ENCODE measurements around the gene MAPK8IP3. TPM values are rescaled to one million over a fixed set of nuclear protein-coding genes. Genes with fewer than 3 reads are reported as not detected.

Gene MAPK8IP3
- total RNA-seq, 1 donor from 2014 or later, result 28.7 TPM

DNA sequence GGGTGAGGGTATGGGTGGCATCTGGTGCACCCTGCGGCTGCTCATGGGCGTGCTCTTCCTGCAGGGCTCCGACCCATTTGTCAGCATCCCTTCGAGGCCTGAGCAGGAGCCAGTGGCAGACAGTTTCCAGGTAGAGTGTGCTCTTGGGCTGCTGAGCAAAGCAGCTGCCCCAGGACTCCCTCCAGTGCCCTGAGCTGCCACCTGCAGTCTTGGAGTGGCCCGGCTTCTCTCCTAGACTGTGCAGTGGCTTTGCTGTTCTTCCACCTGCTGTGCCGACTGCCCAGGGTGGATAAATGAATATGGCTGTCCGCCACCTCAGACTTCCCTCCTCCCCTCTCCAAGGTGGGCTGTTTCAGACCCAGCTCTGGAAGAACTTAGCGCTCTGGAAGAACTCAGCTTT is 38.7 kb upstream of the MAPK8IP3 start:
- Histone ChIP-seq H3K9ac (ENCODE audit: low read depth in 1 of 3, low read length in 3 of 3) (no peak overlapping the region), H3K36me3 (ENCODE audit: control insufficient read depth in 3 of 3, insufficient read depth in 3 of 3, low read length in 3 of 3) (peaks cover 84 to 91% (median 90%) of the 10 kb centered on the region in 3 donors), H3K27me3 (ENCODE audit: control insufficient read depth in 3 of 3, insufficient read depth in 3 of 3, low read length in 3 of 3) (no peaks in the 10 kb centered on the region), H3K4me1 (ENCODE audit: control insufficient read depth in 3 of 3, insufficient read depth in 3 of 3, low read length in 3 of 3) (no peaks in the 10 kb centered on the region), H3K4me3 (ENCODE audit: low read length in 3 of 3) (no peak overlapping the region), H3K9me3 (ENCODE audit: control insufficient read depth in 3 of 3, low read length in 3 of 3) (no peaks in the 10 kb centered on the region), H3K27ac (ENCODE audit: low read depth, low read length) (no peak overlapping the region)

- no peak overlapping the region for H3K27ac ChIP-seq (ENCODE audit: low read depth, low read length)
- H3K4me1 ChIP-seq (ENCODE audit: control insufficient read depth in 3 of 3, insufficient read depth in 3 of 3, low read length in 3 of 3), result no peaks in the 10 kb centered on the region
- no peaks in the 10 kb centered on the region for H3K27me3 ChIP-seq (ENCODE audit: control insufficient read depth in 3 of 3, insufficient read depth in 3 of 3, low read length in 3 of 3)
- H3K9ac ChIP-seq (ENCODE audit: low read depth in 1 of 3, low read length in 3 of 3), result no peak overlapping the region
- H3K4me3 ChIP-seq (ENCODE audit: low read length in 3 of 3), result no peak overlapping the region
- H3K9me3 ChIP-seq (ENCODE audit: control insufficient read depth in 3 of 3, low read length in 3 of 3), result no peaks in the 10 kb centered on the region
- H3K36me3 ChIP-seq (ENCODE audit: control insufficient read depth in 3 of 3, insufficient read depth in 3 of 3, low read length in 3 of 3), result peaks cover 83 to 91% (median 90%) of the 10 kb centered on the region in 3 donors
These were observed 38.1 kb upstream of the MAPK8IP3 start for GRCh38 chr16:1667916-1668315.

- no peak overlapping the region for H3K4me3 ChIP-seq (ENCODE audit: low read length in 3 of 3)
- no peaks in the 10 kb centered on the region for H3K9me3 ChIP-seq (ENCODE audit: control insufficient read depth in 3 of 3, low read length in 3 of 3)
- H3K27me3 ChIP-seq (ENCODE audit: control insufficient read depth in 3 of 3, insufficient read depth in 3 of 3, low read length in 3 of 3), result no peaks in the 10 kb centered on the region
- peaks cover 86 to 89% (median 86%) of the 10 kb centered on the region in 3 donors for H3K36me3 ChIP-seq (ENCODE audit: control insufficient read depth in 3 of 3, insufficient read depth in 3 of 3, low read length in 3 of 3)
- H3K4me1 ChIP-seq (ENCODE audit: control insufficient read depth in 3 of 3, insufficient read depth in 3 of 3, low read length in 3 of 3), result no peaks in the 10 kb centered on the region
- H3K9ac ChIP-seq (ENCODE audit: low read depth in 1 of 3, low read length in 3 of 3), result no peak overlapping the region
- no peak overlapping the region for H3K27ac ChIP-seq (ENCODE audit: low read depth, low read length)
These were observed 37.2 kb upstream of the MAPK8IP3 start for GRCh38 chr16:1668612-1669319.

DNA sequence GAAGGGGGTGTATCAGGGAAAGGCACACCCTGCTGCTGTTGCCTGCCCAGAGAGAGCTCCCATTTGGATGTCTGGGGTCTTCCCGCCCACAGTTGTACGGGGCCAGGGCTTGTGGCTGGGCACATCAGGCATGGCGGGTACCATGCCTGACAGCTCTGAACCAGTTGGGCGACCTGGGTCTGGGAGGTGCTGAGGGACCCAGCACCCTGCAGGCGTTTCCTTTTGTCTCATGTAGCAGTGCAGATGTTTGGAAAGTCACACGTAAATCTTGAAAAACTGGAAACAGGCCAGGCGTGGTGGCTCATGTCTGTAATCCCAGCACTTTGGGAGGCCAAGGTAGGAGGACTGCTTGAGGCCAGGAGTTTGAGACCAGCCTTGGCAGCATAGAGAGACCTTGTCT is 36.3 kb upstream of the MAPK8IP3 start:
- Histone ChIP-seq H3K36me3 (ENCODE audit: control insufficient read depth in 3 of 3, insufficient read depth in 3 of 3, low read length in 3 of 3) (peaks cover 90% of the 10 kb centered on the region in 3 donors), H3K4me1 (ENCODE audit: control insufficient read depth in 3 of 3, insufficient read depth in 3 of 3, low read length in 3 of 3) (no peaks in the 10 kb centered on the region), H3K27ac (ENCODE audit: low read depth, low read length) (no peak overlapping the region), H3K9ac (ENCODE audit: low read depth in 1 of 3, low read length in 3 of 3) (no peak overlapping the region), H3K9me3 (ENCODE audit: control insufficient read depth in 3 of 3, low read length in 3 of 3) (no peaks in the 10 kb centered on the region), H3K27me3 (ENCODE audit: control insufficient read depth in 3 of 3, insufficient read depth in 3 of 3, low read length in 3 of 3) (no peaks in the 10 kb centered on the region), H3K4me3 (ENCODE audit: low read length in 3 of 3) (no peak overlapping the region)

GRCh38 chr16:1670371-1670770 is 35.6 kb upstream of the MAPK8IP3 start:
- no peak overlapping the region for H3K4me3 ChIP-seq (ENCODE audit: low read length in 3 of 3)
- H3K27ac ChIP-seq (ENCODE audit: low read depth, low read length), result no peak overlapping the region
- no peak overlapping the region for H3K9ac ChIP-seq (ENCODE audit: low read depth in 1 of 3, low read length in 3 of 3)
- H3K27me3 ChIP-seq (ENCODE audit: control insufficient read depth in 3 of 3, insufficient read depth in 3 of 3, low read length in 3 of 3), result no peaks in the 10 kb centered on the region
- H3K4me1 ChIP-seq (ENCODE audit: control insufficient read depth in 3 of 3, insufficient read depth in 3 of 3, low read length in 3 of 3), result no peaks in the 10 kb centered on the region
- H3K36me3 ChIP-seq (ENCODE audit: control insufficient read depth in 3 of 3, insufficient read depth in 3 of 3, low read length in 3 of 3), result peaks cover 90% of the 10 kb centered on the region in 3 donors
- H3K9me3 ChIP-seq (ENCODE audit: control insufficient read depth in 3 of 3, low read length in 3 of 3), result no peaks in the 10 kb centered on the region

GRCh38 chr16:1670866-1671265 is 35.1 kb upstream of the MAPK8IP3 start:
- H3K9me3 ChIP-seq (ENCODE audit: control insufficient read depth in 3 of 3, low read length in 3 of 3), result no peaks in the 10 kb centered on the region
- H3K4me3 ChIP-seq (ENCODE audit: low read length in 3 of 3), result no peak overlapping the region
- no peaks in the 10 kb centered on the region for H3K4me1 ChIP-seq (ENCODE audit: control insufficient read depth in 3 of 3, insufficient read depth in 3 of 3, low read length in 3 of 3)
- no peak overlapping the region for H3K9ac ChIP-seq (ENCODE audit: low read depth in 1 of 3, low read length in 3 of 3)
- no peaks in the 10 kb centered on the region for H3K27me3 ChIP-seq (ENCODE audit: control insufficient read depth in 3 of 3, insufficient read depth in 3 of 3, low read length in 3 of 3)
- H3K36me3 ChIP-seq (ENCODE audit: control insufficient read depth in 3 of 3, insufficient read depth in 3 of 3, low read length in 3 of 3), result peaks cover 87 to 90% (median 89%) of the 10 kb centered on the region in 3 donors
- H3K27ac ChIP-seq (ENCODE audit: low read depth, low read length), result no peak overlapping the region

DNA sequence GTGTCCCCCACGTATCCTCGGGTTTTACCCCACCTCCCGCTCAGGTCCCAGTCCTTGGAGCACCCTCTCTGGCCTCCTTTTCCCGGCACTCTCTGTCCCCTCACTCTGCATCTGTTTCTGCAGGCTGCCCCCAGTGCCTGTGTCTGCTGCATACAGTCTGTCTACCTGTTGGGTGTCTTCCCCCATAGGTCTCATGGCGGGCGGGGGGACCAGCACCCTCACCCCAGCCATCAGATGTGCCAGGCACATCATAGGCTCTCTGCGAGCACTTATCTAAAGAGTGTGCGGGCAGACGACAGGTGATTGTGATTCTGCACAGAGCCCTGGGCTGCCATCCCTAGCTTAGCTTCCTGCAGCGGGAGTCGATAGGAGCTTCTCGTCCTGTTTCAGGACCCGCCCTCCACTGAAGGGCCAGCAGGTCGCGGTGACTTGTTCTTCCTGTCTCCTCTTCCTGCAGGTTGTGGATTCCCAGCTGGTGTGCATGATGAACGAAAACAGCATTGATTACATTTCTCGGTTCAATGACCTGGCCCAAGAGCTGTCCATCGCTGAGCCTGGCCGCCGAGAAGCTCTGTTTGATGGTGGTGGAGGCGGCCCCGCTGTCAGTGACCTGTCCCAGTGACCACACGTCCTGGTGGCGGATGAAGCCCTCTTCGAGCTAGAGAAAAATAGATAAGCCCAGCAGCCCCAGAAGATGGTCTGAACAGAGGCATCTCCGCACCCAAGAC is 32.4 kb upstream of the MAPK8IP3 start:
- Histone ChIP-seq H3K4me3 (ENCODE audit: low read length in 3 of 3) (no peak overlapping the region), H3K27ac (ENCODE audit: low read depth, low read length) (no peak overlapping the region), H3K4me1 (ENCODE audit: control insufficient read depth in 3 of 3, insufficient read depth in 3 of 3, low read length in 3 of 3) (peaks cover under 1 to 3% (median 2%) of the 10 kb centered on the region in 3 donors), H3K27me3 (ENCODE audit: control insufficient read depth in 3 of 3, insufficient read depth in 3 of 3, low read length in 3 of 3) (no peaks in the 10 kb centered on the region), H3K36me3 (ENCODE audit: control insufficient read depth in 3 of 3, insufficient read depth in 3 of 3, low read length in 3 of 3) (peaks cover 59 to 65% (median 65%) of the 10 kb centered on the region in 3 donors), H3K9ac (ENCODE audit: low read depth in 1 of 3, low read length in 3 of 3) (no peak overlapping the region), H3K9me3 (ENCODE audit: control insufficient read depth in 3 of 3, low read length in 3 of 3) (no peaks in the 10 kb centered on the region)

DNA sequence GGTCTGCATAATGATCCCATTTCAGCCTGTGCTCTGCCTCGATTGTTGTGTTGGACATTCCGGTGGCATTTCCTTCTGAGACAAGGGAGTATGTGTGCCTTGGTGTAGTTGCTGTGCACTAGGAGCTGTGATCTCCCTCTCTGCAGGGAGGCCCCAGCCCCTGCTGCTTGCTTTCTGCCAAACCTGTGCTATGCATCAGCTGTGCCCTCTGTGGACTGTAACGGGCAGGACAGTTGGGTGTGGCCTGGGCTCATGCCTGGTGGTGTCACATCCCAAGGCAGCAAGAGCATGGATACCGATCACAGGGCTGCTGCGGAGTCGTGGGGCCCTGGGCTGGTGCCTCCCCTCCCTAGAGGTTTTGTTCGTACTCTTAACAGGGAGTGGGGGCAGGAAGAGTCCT is 31.7 kb upstream of the MAPK8IP3 start:
- Histone ChIP-seq H3K9me3 (ENCODE audit: control insufficient read depth in 3 of 3, low read length in 3 of 3) (no peaks in the 10 kb centered on the region), H3K4me3 (ENCODE audit: low read length in 3 of 3) (no peak overlapping the region), H3K36me3 (ENCODE audit: control insufficient read depth in 3 of 3, insufficient read depth in 3 of 3, low read length in 3 of 3) (peaks cover 52 to 59% (median 58%) of the 10 kb centered on the region in 3 donors), H3K4me1 (ENCODE audit: control insufficient read depth in 3 of 3, insufficient read depth in 3 of 3, low read length in 3 of 3) (peaks cover 6 to 9% (median 7%) of the 10 kb centered on the region in 3 donors), H3K27me3 (ENCODE audit: control insufficient read depth in 3 of 3, insufficient read depth in 3 of 3, low read length in 3 of 3) (no peaks in the 10 kb centered on the region), H3K27ac (ENCODE audit: low read depth, low read length) (no peak overlapping the region), H3K9ac (ENCODE audit: low read depth in 1 of 3, low read length in 3 of 3) (no peak overlapping the region)

DNA sequence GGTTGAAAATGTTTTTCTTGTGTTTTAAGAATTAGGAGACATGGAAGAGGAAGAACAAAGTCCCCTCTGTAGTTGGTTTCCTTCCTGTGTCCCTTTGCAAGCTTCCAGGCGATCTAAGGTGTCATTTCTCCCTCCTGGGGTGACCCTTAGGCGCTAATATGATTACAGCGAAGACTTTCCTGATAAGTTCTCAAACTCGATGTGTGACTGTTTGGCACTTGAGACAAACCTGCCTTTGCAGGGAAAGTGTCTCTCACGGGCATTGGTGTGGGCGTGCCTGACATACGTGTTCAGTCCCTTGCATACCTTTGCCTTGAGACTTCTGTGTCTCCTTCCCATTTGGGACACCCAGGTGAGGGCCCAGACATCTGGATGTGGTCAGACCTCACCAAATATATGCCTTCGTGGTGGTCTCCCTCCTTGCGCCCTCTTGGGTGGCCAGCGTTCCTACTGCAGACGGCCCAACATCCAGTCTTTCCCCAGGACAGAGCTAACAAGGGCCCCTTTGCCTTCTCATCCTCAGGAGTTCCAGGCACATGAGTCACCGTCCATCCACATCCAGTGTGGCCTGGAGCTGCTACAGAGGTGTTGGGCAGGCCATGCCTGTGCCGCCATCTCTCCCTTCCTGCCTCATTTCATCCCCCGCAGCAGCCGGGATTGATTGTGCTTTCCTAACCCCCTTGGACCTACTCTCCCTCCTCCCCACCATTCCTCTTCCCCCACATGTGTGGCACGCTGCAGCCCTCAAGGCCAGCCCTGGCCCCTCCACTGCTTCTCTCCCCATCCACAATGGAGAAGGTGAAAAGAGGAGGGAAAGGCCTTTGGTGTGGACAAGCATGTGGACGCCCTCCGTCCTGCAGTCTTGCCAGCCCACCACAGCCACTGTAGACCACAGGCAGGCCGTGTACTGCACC is 31.0 kb upstream of the MAPK8IP3 start:
- peaks cover 46 to 53% (median 52%) of the 10 kb centered on the region in 3 donors for H3K36me3 ChIP-seq (ENCODE audit: control insufficient read depth in 3 of 3, insufficient read depth in 3 of 3, low read length in 3 of 3)
- no peak overlapping the region for H3K27ac ChIP-seq (ENCODE audit: low read depth, low read length)
- H3K9ac ChIP-seq (ENCODE audit: low read depth in 1 of 3, low read length in 3 of 3), result no peak overlapping the region
- H3K4me3 ChIP-seq (ENCODE audit: low read length in 3 of 3), result no peak overlapping the region
- H3K27me3 ChIP-seq (ENCODE audit: control insufficient read depth in 3 of 3, insufficient read depth in 3 of 3, low read length in 3 of 3), result no peaks in the 10 kb centered on the region
- H3K4me1 ChIP-seq (ENCODE audit: control insufficient read depth in 3 of 3, insufficient read depth in 3 of 3, low read length in 3 of 3), result peaks cover 6 to 9% (median 7%) of the 10 kb centered on the region in 3 donors
- no peaks in the 10 kb centered on the region for H3K9me3 ChIP-seq (ENCODE audit: control insufficient read depth in 3 of 3, low read length in 3 of 3)
